Stimulated activated CD8-positive, alpha-beta memory T cell treated with anti-CD3 and anti-CD28 coated beads, Interleukin-4, amount 100 ng/mL, for 1 hour (primary cell): ENCODE measurements around the gene NKX1-2.

ENCODE experiments used
- DNase-seq, 2 donors: peaks; one replicate each; pipeline ENCODE4 v3.0.0-alpha.2; 2020; ENCODE audit warnings: low read depth in 2 of 2, low spot score in 1 of 2

Gene NKX1-2

DNA sequence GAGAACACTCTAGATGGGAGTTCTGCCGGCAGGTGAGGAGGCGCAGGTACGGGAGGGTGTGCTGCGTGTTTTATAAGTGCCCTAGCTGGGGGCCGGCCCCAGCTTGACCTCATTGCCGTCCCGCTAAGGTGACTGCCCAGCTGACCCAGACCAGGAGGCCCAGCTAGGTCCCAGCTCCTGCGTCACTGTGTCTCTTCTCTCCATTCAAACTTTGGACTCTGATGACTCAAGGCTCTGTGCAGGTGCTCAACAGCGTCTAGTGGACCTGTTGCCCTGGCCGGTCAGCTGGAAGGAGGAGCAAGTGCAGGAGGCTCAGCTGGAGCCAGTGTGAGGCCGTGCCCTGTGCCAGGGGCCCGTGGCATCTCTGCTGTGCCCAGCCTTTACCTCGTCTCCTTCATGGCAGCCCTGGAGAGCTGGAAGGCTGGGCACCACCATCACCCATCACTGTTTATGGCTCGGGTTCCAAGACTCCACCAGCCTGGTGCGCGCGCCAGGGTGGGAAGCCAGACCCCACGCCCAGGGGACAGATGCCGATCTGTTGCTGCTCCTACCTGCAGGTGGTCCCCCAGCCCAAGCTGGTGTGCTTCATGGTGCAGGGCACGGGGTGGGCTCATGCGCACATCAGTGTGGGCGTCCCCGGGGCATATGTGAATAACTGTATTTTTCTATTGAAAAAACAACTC, 26.3 kb upstream of the NKX1-2 start:
- DNase-seq = no peak

DNA sequence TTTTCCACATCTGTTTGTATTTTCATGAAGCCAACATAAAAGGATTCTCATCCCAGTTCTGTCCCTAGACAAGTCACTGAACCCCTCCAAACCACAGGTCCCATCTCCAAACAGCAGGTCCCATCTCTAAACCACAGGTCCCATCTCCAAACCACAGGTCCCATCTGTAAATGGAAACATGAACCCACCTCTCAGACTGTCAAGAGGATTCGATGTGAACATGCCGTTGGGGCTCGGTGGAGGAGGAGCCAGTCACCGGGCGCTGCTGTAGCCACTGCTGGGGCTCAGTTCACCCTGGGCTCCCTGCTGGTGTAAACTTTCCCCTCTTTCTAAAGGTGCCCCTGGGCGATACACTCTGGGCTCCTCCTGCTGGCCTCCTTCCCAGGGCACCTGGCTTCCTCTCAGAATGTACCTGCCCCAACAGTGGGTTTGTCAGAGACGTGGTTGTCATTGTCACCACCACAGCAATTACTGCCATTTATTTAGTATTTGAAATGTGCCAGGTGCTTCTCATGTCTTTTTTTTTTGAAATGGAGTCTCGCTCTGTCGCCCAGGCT, 24.8 kb upstream of the NKX1-2 start:
- no peak for DNase-seq

DNA sequence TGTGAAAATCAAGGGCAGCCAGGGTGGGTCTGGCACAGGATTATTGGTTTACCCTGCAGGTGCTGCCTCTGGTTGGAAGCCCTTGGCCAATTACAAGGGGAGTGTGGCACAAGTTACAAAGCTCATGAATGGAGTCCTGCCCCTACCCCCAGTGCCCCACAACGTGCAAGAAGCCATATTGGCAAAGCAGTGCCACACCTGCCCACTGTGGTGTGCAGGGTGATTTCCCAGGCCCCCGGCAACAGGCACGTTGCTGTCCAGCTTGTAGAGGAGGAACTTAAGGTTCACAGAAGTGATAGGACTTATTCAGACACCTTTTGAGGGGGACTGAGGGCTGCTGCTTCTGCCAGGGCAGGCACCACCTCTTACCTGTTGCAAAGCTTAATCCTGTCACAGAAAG, 23.2 kb upstream of the NKX1-2 start:
- DNase-seq = no peak

DNA sequence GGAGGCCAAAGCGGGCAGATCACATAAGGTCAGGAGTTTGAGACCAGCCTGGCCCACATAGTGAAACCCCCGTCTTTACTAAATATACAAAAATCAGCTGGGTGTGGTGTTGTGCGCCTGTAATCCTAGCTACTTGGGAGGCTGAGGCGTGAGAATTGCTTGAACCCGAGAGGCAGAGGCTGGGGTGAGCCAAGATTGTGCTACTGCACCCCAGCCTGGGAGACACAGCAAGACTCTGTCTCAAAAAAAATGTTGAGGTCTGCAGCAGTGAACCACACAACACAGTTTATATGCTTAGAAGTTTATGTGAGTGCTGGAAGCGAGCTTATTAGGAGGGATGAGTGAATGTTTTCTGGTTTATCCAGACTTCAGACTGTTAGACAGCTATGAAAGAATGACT, 22.2 kb upstream of the NKX1-2 start:
- no peak for DNase-seq

DNA sequence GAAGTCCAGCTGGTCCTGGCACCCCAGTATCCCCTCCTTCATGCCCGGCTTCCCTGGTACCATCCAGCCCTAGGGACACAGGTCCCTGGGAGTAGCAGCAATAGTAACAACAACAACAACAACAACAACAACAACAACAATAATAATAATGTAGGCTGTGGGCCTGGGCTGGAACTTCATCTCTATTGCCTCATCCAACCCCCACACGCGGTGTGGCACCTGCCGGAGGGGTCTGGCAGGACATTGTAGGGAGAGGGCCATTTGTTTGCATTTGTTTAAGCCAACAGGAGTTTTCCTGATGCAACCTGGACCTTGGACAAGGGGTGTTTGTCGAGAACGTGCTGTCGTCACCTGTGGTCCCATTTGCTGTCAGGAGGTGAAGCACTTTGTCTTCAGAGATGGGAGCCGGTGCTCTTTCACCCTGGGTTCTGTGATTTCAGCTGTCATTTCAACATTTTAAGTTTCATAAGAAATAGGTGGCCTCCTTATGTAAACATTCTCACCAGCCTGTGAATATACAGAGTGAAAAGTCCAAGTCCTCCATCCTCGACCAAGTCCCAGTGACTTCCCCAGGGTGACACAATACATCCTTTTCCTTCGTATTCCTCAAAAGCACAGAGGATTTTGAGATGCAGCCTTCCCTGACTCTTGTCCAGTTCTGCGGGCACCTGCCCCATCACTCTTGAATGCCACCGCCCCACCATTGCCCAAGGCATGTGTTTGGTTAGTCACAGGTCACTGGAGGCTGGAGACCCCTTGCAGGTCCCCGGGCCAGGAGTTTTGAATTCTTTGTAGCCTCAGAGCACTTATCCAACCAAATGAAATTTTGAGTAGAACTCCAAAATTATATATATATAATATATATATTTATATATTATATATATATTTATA, 21.0 kb upstream of the NKX1-2 start:
- DNase-seq = no peak

DNA sequence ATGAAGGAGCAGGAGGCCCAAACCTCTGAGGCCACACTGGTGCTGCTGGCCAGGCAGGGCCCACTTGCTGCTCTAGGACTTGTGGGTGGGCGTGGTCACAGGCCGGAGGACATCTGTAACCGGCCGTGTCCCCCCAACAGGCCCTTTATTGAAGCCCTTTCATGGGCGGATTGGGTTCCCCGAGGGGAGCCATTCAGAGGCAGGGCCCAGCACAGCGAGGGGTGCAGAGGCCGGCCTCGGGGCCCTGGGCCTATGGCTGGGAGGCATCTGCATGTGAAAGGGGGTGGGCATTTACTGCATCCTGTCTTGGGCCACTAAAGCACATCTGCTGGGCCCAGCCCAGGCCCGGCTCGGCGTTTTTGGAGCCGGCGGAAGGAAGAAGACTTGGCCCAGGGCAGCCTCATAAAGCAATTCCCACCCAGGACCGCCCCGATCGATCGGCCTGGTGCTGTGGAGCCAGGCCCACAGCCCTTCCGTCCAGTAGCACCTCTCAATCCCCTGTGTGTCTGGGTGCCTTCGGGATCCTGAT, 20.2 kb upstream of the NKX1-2 start:
- no peak for DNase-seq

DNA sequence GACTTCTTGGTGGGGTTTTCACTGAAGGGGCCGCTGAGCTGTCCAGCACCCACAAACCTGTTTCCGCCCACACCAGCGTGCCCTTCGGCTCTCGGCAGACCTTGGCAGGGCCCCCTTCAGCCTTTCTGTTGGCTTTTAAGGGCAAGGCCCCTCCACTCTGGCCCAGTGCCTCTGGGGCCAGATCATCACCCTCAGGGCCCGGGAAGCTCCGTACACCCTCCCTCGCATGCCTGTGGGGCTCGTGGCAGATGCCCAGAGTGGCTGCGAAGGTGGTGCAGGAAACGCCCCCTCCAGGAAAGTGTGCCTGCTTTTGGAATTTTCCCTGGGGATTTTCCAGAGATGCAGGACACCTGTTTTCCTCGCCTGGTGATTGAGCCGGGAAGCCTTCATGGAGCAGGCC, 18.8 kb upstream of the NKX1-2 start:
- no peak for DNase-seq

DNA sequence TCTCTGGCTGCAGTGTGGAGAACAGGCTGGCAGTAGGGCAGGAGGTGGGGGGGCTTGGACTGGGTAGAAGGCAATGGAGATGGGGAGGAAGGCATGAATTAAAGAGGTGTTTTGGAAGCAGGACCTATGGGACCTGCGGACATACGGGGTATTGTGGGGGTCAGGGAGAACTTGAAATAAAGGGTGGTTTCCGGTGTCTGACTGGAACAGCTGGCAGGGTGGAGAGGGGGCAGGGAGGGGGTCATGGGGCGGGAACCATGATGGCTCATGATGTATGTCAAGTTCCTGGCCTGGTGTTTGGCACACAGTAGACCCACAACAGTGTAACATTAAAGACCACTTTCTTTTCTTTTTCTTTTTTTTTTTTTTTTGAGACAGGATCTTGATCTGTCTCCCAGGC, 17.3 kb upstream of the NKX1-2 start:
- no peak for DNase-seq

DNA sequence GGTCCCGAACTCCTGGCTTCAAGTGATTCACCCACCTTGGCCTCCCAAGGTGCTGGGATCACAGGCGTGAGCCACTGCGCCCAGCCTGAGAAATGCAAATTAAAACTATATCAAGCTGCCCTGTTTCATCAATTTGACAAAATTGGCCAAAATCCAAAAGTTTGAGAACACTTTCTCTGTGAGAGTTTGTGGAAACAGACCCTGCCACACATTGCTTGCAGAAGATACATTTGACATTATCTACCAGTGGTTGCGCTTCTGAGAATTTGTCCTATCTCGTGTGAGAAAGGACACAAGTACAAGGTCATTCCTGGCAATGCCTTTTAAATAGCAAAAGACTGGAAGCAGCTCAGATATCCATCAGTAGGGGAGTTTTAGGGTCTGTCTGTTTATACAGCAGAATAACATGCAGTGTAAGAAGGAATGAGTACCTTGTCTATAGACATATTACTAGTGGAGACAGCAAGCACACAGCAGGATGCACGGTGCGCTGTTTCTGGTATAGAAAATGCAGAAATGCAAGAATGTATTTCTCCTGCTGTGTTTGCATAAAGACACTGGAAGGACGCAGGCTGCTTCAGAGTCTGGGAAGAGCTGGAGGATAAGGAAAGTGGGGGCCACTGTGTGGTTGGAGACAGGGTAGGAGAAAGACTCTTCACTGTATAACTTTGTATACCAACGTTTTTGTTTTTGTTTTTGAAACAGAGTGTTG, 16.1 kb upstream of the NKX1-2 start:
- DNase-seq = no peak

DNA sequence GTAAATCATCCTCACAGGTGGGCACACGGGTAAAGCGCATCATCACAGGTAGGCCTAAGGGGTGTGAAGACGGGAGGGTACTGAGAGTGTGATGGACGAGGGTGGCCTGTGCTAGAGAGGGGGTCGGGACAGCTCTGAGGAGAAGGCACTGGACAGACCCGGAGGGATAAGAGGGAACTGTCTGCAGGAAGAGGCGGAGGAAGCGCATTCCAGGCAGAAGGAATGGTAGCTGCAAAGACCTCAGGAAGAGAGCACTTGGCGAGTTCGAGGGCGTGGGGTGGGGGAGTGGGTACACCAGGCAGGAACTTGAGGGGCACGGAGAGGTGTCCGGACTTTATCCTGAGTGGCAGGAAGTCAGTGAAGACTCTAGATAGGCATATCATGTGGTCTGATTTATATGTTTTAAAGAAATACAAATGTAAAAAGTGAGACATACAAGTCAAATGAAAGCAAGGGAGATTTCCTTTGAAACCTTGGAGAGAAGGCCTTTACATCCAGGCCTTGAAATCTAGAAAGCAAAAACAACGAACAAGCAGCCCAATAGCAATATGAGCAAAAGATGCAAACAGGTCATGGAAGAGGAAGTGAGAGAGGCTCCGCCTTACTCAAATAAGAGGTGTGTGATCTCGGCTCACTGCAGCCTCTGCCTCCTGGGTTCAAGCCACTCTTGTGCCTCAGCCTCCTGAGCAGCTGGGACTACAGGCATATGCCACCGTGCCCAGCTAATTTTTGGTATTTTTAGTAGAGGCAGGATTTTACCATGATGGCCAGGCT, 15.4 kb upstream of the NKX1-2 start:
- no peak for DNase-seq

DNA sequence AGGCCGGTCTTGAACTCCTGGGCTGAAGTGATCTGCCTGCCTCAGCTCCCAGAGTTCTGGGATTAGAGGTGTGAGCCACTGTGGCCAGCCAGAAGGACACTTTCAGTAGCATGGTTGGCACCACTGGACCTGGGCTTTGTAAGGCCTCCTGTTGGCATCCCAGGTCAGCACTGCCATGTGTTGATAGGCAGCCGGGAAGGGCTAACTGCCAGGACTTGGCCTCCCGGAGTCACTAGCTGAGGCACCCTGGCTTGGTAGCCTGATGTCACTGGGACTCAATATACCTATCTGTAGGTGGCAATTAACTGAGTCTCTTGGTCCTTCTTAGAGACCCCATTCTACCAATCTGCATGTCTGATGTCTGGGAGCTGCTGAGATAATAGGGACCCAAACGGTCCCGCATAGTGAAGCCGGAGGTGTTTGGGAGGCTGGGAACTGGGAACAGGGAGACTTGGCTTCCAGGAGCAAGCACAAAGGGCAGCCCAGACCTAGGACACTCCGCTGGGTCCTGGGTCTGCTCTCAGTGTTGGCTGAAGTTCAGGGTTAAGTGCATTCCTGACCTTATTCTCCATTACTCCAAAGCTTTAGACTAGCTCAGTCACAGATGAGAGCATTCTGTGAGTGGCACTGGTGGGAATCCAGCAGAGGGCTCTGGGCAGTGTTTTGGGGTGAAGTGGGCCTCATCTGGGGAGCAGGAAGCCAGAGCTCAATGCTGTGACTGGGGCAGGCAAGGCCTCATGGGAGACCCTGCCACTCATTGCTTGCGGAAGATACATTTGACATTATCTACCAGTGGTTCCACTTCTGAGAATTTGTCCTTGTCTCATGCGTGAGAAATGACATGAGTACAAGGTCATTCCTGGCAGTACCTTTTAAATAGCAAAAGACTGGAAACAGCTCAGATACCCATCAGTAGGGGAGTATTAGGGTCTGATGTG, 14.5 kb upstream of the NKX1-2 start:
- no peak for DNase-seq

DNA sequence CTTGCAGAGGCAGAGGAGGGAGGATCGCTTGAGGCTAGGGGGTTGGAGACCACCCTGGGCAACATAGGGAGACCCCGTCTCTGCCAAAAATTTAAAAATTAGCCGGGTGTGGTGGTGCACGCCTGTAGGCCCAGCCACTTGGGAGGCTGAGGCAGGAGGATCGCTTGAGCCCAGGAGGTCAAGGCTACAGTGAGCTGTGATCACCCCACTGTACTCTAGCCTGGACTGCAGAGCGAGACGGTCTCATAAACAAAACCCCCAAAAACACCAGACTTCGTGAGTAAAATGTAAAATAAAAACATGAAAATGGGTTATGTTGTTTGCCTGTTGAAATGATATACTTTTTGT, 12.5 kb upstream of the NKX1-2 start:
- DNase-seq = no peak

DNA sequence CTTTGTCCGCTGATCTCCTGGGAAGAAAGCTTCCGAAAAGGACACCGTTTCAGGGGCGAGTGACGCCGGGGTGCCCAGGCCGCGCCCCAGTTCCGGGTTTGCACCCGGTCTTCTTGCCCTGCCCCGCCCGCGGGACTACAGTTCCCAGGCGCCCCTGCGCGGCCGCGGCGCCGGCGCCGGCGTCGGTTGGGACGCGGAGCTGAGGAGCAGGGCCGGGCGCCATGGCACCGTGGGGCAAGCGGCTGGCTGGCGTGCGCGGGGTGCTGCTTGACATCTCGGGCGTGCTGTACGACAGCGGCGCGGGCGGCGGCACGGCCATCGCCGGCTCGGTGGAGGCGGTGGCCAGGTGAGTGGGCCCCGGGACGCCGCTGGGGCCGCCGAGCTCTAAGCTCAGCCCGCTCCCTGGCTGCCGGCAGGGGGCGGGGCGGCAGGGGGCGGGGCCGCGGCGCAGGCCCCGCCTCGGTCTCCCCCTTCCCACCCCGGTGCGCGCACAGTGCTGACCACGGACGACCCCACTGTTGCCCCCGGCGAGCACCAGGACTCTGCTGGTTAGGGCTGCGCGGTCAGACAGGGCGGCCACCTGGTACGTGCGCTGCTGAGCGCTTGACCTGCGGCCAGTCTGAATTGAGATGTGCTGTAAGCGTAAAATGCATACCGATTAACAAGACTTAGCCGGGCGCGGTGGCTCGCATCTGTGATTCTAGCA, 12.0 kb upstream of the NKX1-2 start, which contains the start of gene LHPP:
TSS of gene LHPP (plus strand) at position 182 of the 706 bp plus-strand sequence. CDS start at position 222, 40 bp downstream.
- DNase-seq = peak; percentile 48 to 60

DNA sequence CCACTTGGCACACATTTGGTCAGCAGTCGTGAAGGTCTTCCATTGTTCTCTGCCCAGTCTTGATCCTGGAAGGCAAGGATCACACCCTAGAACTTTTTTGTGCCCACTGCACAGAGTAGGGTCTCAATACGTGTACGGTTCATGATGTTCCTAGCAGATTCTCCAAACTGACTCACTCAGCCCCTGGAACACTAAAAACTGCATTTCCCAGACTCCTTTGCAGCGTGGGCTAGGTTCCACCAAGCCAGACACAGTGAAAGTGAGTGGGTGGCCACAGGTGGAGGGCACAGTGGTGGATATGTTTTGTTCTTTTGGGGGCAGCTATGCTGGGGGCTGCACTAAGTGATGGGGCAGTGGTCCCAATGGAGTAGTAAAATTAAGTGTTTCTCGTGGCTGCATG, 10.3 kb upstream of the NKX1-2 start:
- DNase-seq = no peak

DNA sequence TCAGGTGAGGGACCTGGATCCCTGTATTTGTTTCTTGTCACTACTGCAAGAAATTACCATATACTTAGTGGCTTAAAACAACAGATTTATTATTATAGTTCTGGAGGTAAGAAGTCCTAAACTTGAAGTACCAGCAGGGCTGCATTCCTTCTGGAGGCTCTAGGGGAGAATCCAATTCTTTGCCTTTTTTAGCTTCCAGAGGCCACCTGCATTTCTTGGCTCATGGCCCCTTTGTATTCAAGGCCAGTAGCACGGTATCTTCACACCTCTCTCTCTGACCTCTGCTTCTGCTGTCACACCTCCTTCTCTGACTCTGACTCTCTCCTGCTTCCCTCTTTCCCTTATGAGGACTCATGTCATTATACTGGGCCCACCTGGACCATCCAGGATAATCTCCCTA, 9.6 kb upstream of the NKX1-2 start:
- no peak for DNase-seq

DNA sequence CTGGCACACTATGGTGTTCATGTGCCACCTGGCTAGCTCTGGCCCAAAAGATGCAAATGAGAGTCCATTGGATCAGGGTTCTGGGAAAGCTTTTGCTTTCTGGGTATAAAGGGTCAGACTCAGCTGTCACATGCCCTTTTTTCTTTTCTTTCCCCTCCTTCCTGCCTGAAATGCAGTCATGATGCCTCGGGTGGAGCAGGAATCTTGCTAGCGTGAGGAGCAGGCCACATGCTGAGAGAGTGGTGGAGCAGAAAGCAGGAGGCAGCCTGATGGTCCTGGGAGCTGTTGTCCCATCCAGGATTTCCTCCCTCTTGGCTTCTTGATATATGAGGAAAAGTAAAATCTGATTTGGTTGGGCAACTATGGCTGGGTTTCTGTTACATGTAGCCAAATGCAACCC, 9.1 kb upstream of the NKX1-2 start:
- DNase-seq = no peak

DNA sequence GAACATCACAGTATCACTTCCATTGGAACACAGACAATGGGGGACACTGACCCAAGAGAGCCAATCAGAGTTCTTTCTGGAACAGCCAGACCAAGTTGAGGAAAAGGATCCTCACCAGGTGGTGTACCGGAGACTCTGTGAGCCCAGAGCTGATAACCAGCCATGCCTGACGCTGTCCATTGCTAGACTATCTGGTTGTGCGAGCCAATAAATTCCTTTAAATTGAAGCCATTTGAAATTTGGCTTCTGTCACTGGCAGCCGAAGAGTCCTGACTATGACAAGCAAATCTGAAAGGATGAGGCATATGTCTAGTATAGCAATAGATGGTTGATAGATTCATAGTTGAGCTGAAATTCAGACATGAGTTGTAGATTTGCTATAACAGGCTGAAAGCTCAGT, 8.6 kb upstream of the NKX1-2 start:
- DNase-seq = no peak

DNA sequence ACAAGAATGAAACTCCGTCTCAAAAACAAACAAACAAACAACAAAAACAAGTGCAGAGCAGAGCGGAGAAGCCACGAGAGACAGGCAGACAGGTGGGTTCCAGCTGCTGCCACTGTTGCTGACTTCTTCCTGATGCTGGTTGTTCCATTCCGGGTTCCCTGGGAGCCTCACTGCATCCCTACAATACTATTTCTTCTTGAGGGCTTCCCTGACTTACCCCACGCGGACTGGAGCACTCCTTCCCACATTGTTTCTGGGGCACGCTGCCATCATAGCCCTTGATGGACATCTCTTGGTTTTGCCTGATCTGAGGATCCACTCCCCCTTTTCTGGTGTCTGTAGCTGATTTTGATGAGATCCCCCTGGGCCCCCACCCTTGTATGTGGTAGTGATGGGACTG, 5.6 kb upstream of the NKX1-2 start:
- DNase-seq = no peak
